Loucy (cell line): ENCODE results near the gene ANKRD35.
A peak's percentile ranks its signal among the peaks of the same experiment; 100 is the strongest.
"Not testable (repeated sequence)": the region's sequence is repeated elsewhere in the genome, so short reads cannot be mapped to it uniquely, and the experiment has no call there.

Experiments used
- H2AFZ ChIP-seq: fragments of 200-600 bp; sonication (generic); 2 replicates; pipeline ENCODE4 v1.6.0; 2016; ENCODE audit warnings: antibody characterized with exemption, mild to moderate bottlenecking, low read length, moderate library complexity
- H3F3A ChIP-seq: fragments of 200-600 bp; 2 replicates; pipeline ENCODE4 v1.6.0; 2016; ENCODE audit warnings: antibody characterized with exemption, low read depth, mild to moderate bottlenecking
- H3K27me3 ChIP-seq: fragments of 200-600 bp; sonication (generic); 2 replicates; pipeline ENCODE4 v1.6.1; 2014; ENCODE audit warnings: low read length, mild to moderate bottlenecking; ENCODE audit not compliant: insufficient read depth, poor library complexity, severe bottlenecking
- H3K36me3 ChIP-seq: fragments of 200-600 bp; sonication (generic); 2 replicates; pipeline ENCODE4 v1.6.1; 2016; ENCODE audit warnings: low read length; ENCODE audit not compliant: insufficient read depth
- H3K4me1 ChIP-seq: fragments of 200-600 bp; sonication (generic); 2 replicates; pipeline ENCODE4 v1.5.1; 2014; ENCODE audit warnings: low read length, mild to moderate bottlenecking; ENCODE audit not compliant: insufficient read depth, poor library complexity, severe bottlenecking
- H3K4me2 ChIP-seq: fragments of 200-600 bp; sonication (generic); 2 replicates; pipeline ENCODE4 v1.6.0; 2014; ENCODE audit warnings: antibody characterized with exemption, low read length, low read depth, mild to moderate bottlenecking; ENCODE audit not compliant: poor library complexity, severe bottlenecking
- H3K4me3 ChIP-seq: fragments of 200-600 bp; sonication (generic); 2 replicates; pipeline ENCODE4 v1.5.1; 2014; ENCODE audit warnings: low read length, mild to moderate bottlenecking, mixed read lengths; ENCODE audit not compliant: poor library complexity, severe bottlenecking
- H3K79me2 ChIP-seq: fragments of 200-600 bp; sonication (generic); 2 replicates; pipeline ENCODE4 v1.6.1; 2014; ENCODE audit warnings: low read length; ENCODE audit not compliant: insufficient read depth
- H3K9ac ChIP-seq: fragments of 200-600 bp; sonication (generic); 2 replicates; pipeline ENCODE4 v1.6.0; 2014; ENCODE audit warnings: mild to moderate bottlenecking, low read depth, low read length, moderate library complexity; ENCODE audit not compliant: poor library complexity, severe bottlenecking
- H3K9me2 ChIP-seq: fragments of 200-600 bp; sonication (generic); replicated peaks from 2 replicates; pipeline ENCODE4 v1.6.1; 2016; ENCODE audit warnings: low read depth, low read length, mixed read lengths
- H3K9me3 ChIP-seq: fragments of 200-600 bp; sonication (generic); 2 replicates; pipeline ENCODE4 v1.6.1; 2014; ENCODE audit warnings: mild to moderate bottlenecking, antibody characterized with exemption, low read length, low read depth; ENCODE audit not compliant: insufficient read depth
- H4K20me1 ChIP-seq: fragments of 200-600 bp; sonication (generic); 2 replicates; pipeline ENCODE4 v1.6.0; 2014; ENCODE audit warnings: antibody characterized with exemption, low read length, mild to moderate bottlenecking; ENCODE audit not compliant: insufficient read depth, poor library complexity, severe bottlenecking
- EZH2phosphoT487 ChIP-seq: fragments of 200-600 bp; IDR thresholded peaks from 2 replicates; pipeline ENCODE4 v1.6.1; 2018; ENCODE audit warnings: antibody characterized with exemption, mild to moderate bottlenecking, moderate library complexity, borderline replicate concordance
- TF ChIP-seq, protein P1 (sequence below): fragments of 200-600 bp; sonication (generic); conservative IDR thresholded peaks from 2 replicates; pipeline ENCODE4 v1.5.1; 2014; ENCODE audit warnings: mild to moderate bottlenecking, antibody characterized with exemption, low read length

The ANKRD35 gene

GRCh38 chr1:145927063-145927886, 41.6 kb upstream of the ANKRD35 start, which contains the start of gene RBM8A:
Gene RBM8A (minus strand): TSS chr1:145927484. CDS start chr1:145927426, 58 bp downstream.
- H3K36me3 ChIP-seq = peaks cover 6% of the 10 kb centered on the region; the same call in 1 of the 2 replicates
- TF ChIP-seq, protein P1, sequence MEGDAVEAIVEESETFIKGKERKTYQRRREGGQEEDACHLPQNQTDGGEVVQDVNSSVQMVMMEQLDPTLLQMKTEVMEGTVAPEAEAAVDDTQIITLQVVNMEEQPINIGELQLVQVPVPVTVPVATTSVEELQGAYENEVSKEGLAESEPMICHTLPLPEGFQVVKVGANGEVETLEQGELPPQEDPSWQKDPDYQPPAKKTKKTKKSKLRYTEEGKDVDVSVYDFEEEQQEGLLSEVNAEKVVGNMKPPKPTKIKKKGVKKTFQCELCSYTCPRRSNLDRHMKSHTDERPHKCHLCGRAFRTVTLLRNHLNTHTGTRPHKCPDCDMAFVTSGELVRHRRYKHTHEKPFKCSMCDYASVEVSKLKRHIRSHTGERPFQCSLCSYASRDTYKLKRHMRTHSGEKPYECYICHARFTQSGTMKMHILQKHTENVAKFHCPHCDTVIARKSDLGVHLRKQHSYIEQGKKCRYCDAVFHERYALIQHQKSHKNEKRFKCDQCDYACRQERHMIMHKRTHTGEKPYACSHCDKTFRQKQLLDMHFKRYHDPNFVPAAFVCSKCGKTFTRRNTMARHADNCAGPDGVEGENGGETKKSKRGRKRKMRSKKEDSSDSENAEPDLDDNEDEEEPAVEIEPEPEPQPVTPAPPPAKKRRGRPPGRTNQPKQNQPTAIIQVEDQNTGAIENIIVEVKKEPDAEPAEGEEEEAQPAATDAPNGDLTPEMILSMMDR = peak; percentile 76
- TF ChIP-seq EZH2phosphoT487 = no peak
- H3K9me2 ChIP-seq = no peaks in the 10 kb centered on the region
- peak within 1 kb of the TSS; percentile 73 for H2AFZ ChIP-seq
- peaks cover 14% of the 10 kb centered on the region for H4K20me1 ChIP-seq
- no peaks in the 10 kb centered on the region for H3K9me3 ChIP-seq
- H3K9ac ChIP-seq = peak within 1 kb of the TSS; percentile 100
- H3K27me3 ChIP-seq = no peaks in the 10 kb centered on the region
- H3K4me3 ChIP-seq = peak within 1 kb of the TSS; percentile 99
- peaks cover 31% of the 10 kb centered on the region for H3K79me2 ChIP-seq
- H3K4me1 ChIP-seq = peaks cover 18% of the 10 kb centered on the region
- H3F3A ChIP-seq = 0 out of 2 replicates have a peak, but pooled peaks cover 4% of the 10 kb centered on the region
- H3K4me2 ChIP-seq = peak within 1 kb of the TSS; percentile 94

- Histone ChIP-seq H3K27me3 (no peaks in the 10 kb centered on the region), H4K20me1 (peaks cover 14% of the 10 kb centered on the region), H2AFZ (no peak overlapping the region)
Observed at GRCh38 chr1:145926686-145927062, 41.0 kb upstream of the ANKRD35 start.

DNA sequence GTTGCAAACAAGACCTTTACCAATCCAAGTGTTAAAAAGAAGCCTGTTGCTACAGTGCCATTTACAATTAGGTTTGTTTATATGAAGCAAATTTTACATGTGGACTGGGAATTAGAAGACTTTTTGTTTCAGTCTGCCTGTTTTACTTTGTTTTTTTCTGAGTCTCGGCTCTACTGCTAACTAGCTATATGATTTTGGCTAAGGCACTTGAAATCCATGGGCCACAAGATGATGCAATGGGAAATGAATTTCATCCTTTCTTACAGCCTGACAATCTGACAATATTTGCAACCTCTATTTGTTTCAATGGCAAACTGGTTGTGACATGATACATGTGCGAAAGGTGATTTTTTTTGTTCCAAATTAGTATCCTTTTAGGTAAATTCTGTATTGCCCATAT, 36.6 kb upstream of the ANKRD35 start:
- TF ChIP-seq, protein P1 = no peak
- TF ChIP-seq EZH2phosphoT487 = no peak
- no peaks in the 10 kb centered on the region for H3K27me3 ChIP-seq
- H3K9me2 ChIP-seq = no peaks in the 10 kb centered on the region
- no peak overlapping the region for H3K4me2 ChIP-seq
- peaks cover 23% of the 10 kb centered on the region for H3K4me1 ChIP-seq
- no peak overlapping the region for H2AFZ ChIP-seq
- peaks cover 14% of the 10 kb centered on the region for H4K20me1 ChIP-seq
- 0 out of 2 replicates have a peak, but pooled peaks cover 9% of the 10 kb centered on the region for H3F3A ChIP-seq
- no peak overlapping the region for H3K9ac ChIP-seq
- peaks cover 29% of the 10 kb centered on the region for H3K79me2 ChIP-seq
- no peak overlapping the region for H3K4me3 ChIP-seq
- no peaks in the 10 kb centered on the region for H3K9me3 ChIP-seq
- peaks cover 6% of the 10 kb centered on the region; the same call in 1 of the 2 replicates for H3K36me3 ChIP-seq

More at GRCh38 chr1:145926686-145927062, 41.0 kb upstream of the ANKRD35 start:
- no peaks in the 10 kb centered on the region for H3K9me2 ChIP-seq
- peak overlapping the region; percentile 100 for H3K9ac ChIP-seq
- peaks cover 6% of the 10 kb centered on the region; the same call in 1 of the 2 replicates for H3K36me3 ChIP-seq
- peaks cover 31% of the 10 kb centered on the region for H3K79me2 ChIP-seq
- peaks cover 18% of the 10 kb centered on the region for H3K4me1 ChIP-seq
- no peaks in the 10 kb centered on the region for H3K9me3 ChIP-seq
- TF ChIP-seq, protein P1 = no peak
- TF ChIP-seq EZH2phosphoT487 = no peak
- peak overlapping the region; percentile 99 for H3K4me3 ChIP-seq
- H3K4me2 ChIP-seq = peak overlapping the region; percentile 94
- 0 out of 2 replicates have a peak, but pooled peaks cover 5% of the 10 kb centered on the region for H3F3A ChIP-seq

DNA sequence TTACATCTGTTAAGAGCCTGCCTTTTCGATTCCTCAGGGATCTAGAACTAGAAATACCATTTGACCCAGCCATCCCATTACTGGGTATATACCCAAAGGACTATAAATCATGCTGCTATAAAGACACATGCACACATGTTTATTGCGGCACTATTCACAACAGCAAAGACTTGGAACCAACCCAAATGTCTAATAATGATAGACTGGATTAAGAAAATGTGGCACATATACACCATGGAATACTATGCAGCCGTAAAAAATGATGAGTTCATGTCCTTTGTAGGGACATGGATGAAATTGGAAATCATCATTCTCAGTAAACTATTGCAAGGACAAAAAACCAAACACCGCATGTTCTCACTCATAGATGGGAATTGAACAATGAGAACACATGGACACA, 34.6 kb upstream of the ANKRD35 start:
- not testable (repeated sequence) for H3K9me3 ChIP-seq, H3K9me2 ChIP-seq, H4K20me1 ChIP-seq, H3K27me3 ChIP-seq, H3F3A ChIP-seq, H3K4me3 ChIP-seq, H2AFZ ChIP-seq, H3K9ac ChIP-seq, H3K36me3 ChIP-seq, H3K4me2 ChIP-seq
- Histone ChIP-seq H3K79me2 (peaks cover 12% of the 10 kb centered on the region; the same call in 1 of the 2 replicates), H3K4me1 (peaks cover 14% of the 10 kb centered on the region)
